BE2C (cell line): Measurements from ENCODE around the gene WNT4.
"Not testable (repeated sequence)": the region's sequence is repeated elsewhere in the genome, so short reads cannot be mapped to it uniquely, and the experiment has no call there.

Experiments
- DNase-seq: peaks from one replicate; pipeline ENCODE4 v3.0.0-alpha.2; 2020
- H3K27me3 ChIP-seq: fragments of 250-450 bp; sonication (Bioruptor Pico); 2 replicates; pipeline ENCODE4 v1.5.1; 2020; ENCODE audit warnings: mild to moderate bottlenecking
- H3K36me3 ChIP-seq: fragments of 250-450 bp; sonication (Bioruptor Pico); 2 replicates; pipeline ENCODE4 v1.5.1; 2020; ENCODE audit warnings: mild to moderate bottlenecking
- H3K4me1 ChIP-seq: fragments of 250-450 bp; sonication (Bioruptor Pico); 2 replicates; pipeline ENCODE4 v1.5.1; 2020
- H3K4me3 ChIP-seq: 2 replicates; pipeline ENCODE4 v1.5.1; 2011; ENCODE audit warnings: low read depth, low read length
- H3K9me3 ChIP-seq: fragments of 250-450 bp; sonication (Bioruptor Pico); 2 replicates; pipeline ENCODE4 v1.5.1; 2020
- TF ChIP-seq, protein P1 (sequence below): IDR thresholded peaks from 2 replicates; pipeline ENCODE4 v1.5.1; 2012; ENCODE audit warnings: mild to moderate bottlenecking, low read depth, low read length

Gene WNT4

DNA sequence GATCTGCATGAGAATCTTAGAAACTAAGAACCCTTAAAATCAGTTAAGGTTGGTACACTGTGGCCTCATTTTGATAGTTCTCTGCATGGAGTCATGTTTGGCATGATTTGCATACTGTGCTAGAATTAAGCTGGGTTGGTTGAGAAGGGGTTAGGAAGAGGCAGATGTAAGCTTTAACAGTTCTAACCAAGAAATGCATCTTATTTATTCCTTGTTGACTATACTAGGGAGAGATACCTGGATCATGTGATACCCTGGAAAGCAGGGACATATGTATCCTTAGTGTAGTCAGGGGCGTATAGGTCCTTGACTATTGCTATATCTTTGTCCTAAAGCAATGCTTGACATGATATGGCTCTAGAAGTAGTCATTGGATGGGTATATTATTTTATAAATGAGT, 49.4 kb downstream of the WNT4 start:
- Histone ChIP-seq H3K36me3 (peaks cover 8% of the 10 kb centered on the region), H3K9me3 (no peaks in the 10 kb centered on the region), H3K27me3 (no peaks in the 10 kb centered on the region), H3K4me1 (no peaks in the 10 kb centered on the region), H3K4me3 (no peak overlapping the region)
- DNase-seq: no peak
- TF ChIP-seq, protein P1, sequence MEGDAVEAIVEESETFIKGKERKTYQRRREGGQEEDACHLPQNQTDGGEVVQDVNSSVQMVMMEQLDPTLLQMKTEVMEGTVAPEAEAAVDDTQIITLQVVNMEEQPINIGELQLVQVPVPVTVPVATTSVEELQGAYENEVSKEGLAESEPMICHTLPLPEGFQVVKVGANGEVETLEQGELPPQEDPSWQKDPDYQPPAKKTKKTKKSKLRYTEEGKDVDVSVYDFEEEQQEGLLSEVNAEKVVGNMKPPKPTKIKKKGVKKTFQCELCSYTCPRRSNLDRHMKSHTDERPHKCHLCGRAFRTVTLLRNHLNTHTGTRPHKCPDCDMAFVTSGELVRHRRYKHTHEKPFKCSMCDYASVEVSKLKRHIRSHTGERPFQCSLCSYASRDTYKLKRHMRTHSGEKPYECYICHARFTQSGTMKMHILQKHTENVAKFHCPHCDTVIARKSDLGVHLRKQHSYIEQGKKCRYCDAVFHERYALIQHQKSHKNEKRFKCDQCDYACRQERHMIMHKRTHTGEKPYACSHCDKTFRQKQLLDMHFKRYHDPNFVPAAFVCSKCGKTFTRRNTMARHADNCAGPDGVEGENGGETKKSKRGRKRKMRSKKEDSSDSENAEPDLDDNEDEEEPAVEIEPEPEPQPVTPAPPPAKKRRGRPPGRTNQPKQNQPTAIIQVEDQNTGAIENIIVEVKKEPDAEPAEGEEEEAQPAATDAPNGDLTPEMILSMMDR: no peak

DNA sequence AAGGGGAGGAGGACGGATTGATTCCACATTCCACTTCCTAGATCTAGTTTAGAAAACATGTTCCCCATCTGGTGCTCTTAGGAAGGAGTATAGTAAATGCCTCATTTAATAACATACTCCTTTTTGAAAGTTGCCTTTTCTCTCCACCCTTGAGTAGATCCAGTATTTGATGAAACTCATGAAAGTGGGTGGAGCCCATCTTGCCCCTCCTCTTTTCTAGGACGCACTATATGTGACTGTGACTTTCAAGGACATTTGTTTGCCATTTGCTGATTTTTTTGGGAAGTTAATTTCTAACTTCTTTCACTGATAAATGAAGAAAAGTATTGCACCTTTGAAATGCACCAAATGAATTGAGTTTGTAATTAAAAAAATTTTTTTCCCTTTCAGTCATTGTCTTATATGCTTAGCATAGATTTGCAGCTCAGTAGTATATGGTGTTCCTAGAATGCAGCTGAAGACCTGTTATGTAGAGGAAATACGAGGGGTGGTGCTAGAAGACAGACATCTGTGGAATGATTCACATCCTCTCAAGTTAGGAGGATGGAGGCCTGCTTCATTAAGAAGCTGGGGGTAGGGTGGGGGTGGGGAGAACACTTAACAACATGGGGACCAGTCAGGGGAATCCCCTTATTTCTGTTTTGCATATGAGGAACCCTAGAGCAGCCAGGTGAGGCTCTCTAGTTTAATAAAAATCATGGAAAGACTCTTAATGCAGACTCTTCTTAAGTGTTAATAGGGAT, 50.7 kb downstream of the WNT4 start:
- not testable (repeated sequence) for H3K36me3 ChIP-seq, H3K27me3 ChIP-seq, H3K9me3 ChIP-seq, H3K4me1 ChIP-seq, H3K4me3 ChIP-seq, DNase-seq

DNA sequence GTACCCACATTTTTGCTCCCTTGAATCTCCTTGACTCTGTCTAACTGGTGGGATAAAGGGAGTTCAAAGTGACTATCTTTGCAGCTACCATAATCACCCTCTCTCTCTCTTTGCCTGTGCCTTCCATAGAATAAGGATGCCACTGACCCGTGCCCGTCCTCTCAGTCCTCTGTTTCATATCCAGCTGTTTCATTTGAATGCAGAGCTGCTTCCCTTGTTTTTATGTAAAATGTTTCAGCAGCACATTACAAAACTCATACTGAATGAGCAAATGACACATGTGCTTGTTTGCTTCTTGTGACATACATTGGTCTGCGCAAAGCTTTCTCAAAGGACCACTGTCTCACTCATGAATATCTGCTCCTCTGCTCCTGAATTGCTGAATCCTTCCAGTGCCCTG, 52.0 kb downstream of the WNT4 start:
- Histone ChIP-seq H3K27me3 (no peaks in the 10 kb centered on the region), H3K4me3 (no peak overlapping the region), H3K36me3 (peaks cover 13% of the 10 kb centered on the region), H3K4me1 (no peaks in the 10 kb centered on the region), H3K9me3 (no peaks in the 10 kb centered on the region)
- DNase-seq: no peak
- TF ChIP-seq, protein P1: no peak

DNA sequence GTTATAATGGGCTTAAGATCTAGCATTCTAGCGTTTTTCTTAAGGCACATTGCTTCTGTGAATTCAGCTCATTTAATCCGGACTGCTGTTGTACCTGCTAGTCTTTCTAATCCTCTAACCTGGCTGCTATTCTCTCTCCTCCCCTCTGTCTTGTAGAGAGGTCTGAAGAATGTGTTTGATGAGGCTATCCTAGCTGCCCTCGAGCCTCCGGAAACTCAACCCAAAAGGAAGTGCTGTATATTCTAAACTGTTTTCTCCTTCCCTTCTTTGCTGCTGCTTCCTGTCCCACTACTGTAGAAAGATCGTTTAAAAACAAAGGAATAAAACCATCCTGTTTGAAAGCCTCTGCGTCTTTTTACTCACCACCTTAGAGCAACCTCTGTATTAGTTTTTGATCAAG, 53.1 kb downstream of the WNT4 start:
- TF ChIP-seq, protein P1: no peak
- DNase-seq: no peak
- H3K36me3 ChIP-seq: peaks cover 13% of the 10 kb centered on the region
- H3K4me1 ChIP-seq: no peaks in the 10 kb centered on the region
- H3K9me3 ChIP-seq: no peaks in the 10 kb centered on the region
- no peaks in the 10 kb centered on the region for H3K27me3 ChIP-seq
- no peak overlapping the region for H3K4me3 ChIP-seq

DNA sequence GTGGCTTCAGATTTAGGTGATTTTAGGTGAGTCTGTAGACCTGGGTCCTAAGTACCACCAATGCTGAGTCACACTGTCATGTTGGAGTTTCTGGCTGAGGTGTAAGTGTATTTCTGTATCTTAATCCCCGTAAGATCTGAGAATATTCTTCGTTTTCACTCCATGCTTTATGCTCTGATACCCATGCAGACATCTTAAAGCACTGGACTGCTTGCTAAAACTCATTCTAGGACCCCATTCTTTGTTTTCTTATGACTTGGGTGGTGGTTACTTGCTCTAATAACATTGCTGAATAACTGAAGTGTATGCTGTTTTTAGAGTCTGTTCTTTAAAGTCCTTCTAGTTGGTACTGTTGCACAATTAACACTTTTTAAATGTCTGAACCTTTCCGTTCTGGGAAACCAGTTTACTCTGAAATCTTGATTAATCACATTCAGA, 53.7 kb downstream of the WNT4 start:
- Histone ChIP-seq H3K9me3 (no peaks in the 10 kb centered on the region), H3K36me3 (peaks cover 13% of the 10 kb centered on the region), H3K4me3 (no peak overlapping the region), H3K4me1 (no peaks in the 10 kb centered on the region), H3K27me3 (no peaks in the 10 kb centered on the region)
- DNase-seq: no peak
- TF ChIP-seq, protein P1: no peak

DNA sequence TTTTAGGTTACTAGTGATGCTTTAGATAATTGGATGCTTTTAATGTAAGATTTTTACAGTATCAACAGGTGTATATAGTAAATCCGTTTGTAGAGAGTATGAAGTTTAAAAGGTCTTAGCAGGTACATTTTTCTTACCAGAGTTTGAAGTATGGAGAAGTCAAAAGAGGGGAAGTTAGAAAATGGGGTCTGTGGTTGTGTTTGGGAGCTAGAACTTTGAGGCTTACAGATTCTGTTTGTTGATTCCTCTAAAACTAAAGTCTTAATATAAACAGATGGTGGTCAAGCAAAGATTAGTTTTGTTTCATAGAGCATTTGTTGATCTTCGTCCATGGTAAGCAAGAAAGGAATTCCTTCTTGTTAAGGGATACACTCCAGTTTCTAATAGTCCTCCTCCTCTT, 54.6 kb downstream of the WNT4 start:
- DNase-seq: no peak
- Histone ChIP-seq H3K4me1 (no peaks in the 10 kb centered on the region), H3K4me3 (no peak overlapping the region), H3K36me3 (peaks cover 13% of the 10 kb centered on the region), H3K9me3 (no peaks in the 10 kb centered on the region), H3K27me3 (no peaks in the 10 kb centered on the region)
- TF ChIP-seq, protein P1: no peak

DNA sequence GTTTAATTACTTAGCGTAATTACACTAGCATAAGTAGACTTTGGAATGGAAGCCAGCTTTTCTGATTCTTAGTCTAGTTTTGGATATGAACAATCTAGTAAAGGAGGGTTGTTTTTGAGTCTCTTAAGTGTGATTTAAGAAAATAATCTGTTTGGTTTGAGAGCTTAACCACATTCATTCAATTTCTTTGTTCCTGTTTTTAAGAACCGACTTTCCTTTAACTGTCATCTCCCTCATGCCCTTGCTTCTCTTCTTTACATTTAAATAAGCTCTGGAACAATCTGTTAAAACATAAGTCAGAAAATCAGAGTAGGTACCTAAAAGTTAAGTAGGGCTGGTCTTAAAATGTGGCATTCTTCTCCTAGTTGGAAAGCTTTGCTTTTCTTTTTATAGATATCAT, 62.7 kb downstream of the WNT4 start:
- H3K4me3 ChIP-seq: no peak overlapping the region
- H3K36me3 ChIP-seq: 0 out of 2 replicates have a peak, but pooled peaks cover 2% of the 10 kb centered on the region
- DNase-seq: no peak
- H3K4me1 ChIP-seq: no peaks in the 10 kb centered on the region
- no peaks in the 10 kb centered on the region for H3K9me3 ChIP-seq
- no peaks in the 10 kb centered on the region for H3K27me3 ChIP-seq
- TF ChIP-seq, protein P1: no peak
